Ovary (tissue), 3 donors: Measurements from ENCODE around the gene KCTD5.

Source experiments
- CTCF ChIP-seq, 3 donors: fragments of 450-650 bp in 2 of 3; fragments of 200-600 bp in 1 of 3; IDR thresholded peaks; one replicate each; pipeline versions ENCODE4 v1.5.1 to v1.8.0; 2016 to 2022; ENCODE audit warnings: antibody characterized with exemption in 3 of 3, mild to moderate bottlenecking in 1 of 3
- EP300 ChIP-seq: sonication (generic); formaldehyde crosslinking; IDR thresholded peaks from one replicate; pipeline ENCODE4 v1.6.1; 2017; ENCODE audit warnings: antibody characterized with exemption
- POLR2A ChIP-seq: fragments of 450-650 bp; IDR thresholded peaks from one replicate; pipeline ENCODE4 v1.6.1; 2017; ENCODE audit warnings: antibody characterized with exemption, mild to moderate bottlenecking, moderate library complexity
- donor health status: DM: no; HTN: no; CAD: no.

- TF ChIP-seq CTCF (IDR thresholded peaks at IDR 0.05) (no peak), POLR2A (no peak), EP300 (no peak)
Observed at GRCh38 chr16:2756288-2757015, 74.1 kb downstream of the KCTD5 start.
